ENCODE data around the gene ARAP3. TPM values are rescaled to one million over a fixed set of nuclear protein-coding genes. Genes with fewer than 3 reads are reported as not detected.

Gene ARAP3
- total and polyA plus RNA-seq, 9 of the 15 experiments (the other 6 are each of a cell fraction or from before 2014, with no cell fraction given): 0.83 to 25.7 (median 6.4) TPM

DNA sequence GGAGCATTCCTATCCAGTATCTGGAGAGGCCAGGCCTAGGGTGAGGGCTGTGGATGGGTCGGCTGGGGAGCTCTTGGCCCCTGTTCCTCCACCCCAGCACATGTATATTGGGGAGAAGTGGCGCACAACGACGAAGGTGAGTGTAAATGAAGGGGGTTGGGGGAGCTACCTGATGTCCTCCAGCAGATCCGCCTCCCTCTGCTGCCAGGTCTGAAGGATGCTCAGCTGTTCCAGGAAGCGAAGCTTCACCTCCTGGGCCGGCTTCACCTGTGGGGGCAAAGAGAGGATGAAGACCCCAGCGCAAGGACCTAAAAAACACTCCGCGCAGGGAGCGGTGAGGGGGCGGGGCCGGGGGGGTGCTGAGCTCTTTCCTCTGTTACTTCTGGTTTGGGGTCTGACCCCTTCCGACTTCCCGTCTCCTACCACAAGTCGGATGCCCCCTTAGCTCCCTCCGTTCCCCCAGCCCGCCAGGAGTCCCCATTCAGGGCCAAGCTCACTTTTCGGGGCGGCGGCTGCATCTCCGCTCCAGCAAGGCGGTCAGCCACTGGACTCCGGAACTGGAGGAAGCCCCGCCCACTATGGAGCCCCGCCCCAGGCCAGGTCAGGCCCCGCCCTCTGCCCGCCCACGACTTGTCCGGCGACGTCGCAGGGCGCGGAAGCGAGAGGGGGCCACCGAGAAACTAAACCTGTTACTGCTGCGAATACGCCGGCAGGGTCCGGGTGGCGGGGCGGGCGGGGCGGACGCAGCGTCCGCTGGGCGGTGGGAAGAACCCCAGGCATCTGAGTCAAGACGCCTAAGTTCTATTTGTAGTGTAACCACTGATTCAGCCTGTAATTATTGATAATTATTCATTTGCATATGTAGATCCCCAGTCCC lies 30.9 kb downstream of the ARAP3 start, which contains the start of gene FCHSD1 (continued):
- TF ChIP-seq CHD7 (IDR thresholded peaks at IDR 0.05; ENCODE audit: low read depth, low read length): no peak
- peak; percentile 8 for TF ChIP-seq CTCFL (IDR thresholded peaks at IDR 0.05; ENCODE audit: borderline replicate concordance, insufficient read depth, low read depth, low read length, poor library complexity, severe bottlenecking)
- no peak for TF ChIP-seq SMAD2 (IDR thresholded peaks at IDR 0.05; ENCODE audit: low read depth, low read length)
- TF ChIP-seq PTRF (tag; IDR thresholded peaks at IDR 0.05): no peak
- TF ChIP-seq POLR2H (tag; IDR thresholded peaks at IDR 0.05; ENCODE audit: low read depth): no peak
- TF ChIP-seq NRF1 (conservative IDR thresholded peaks at IDR 0.05 in 1 of 2, IDR thresholded peaks at IDR 0.05 in 1 of 2): peak; percentile 50 to 62; a peak in 2 of 4 replicates
- no peak for TF ChIP-seq C11orf30 (IDR thresholded peaks at IDR 0.05; ENCODE audit: low read depth)
- no peak for TF ChIP-seq CBX1 (IDR thresholded peaks at IDR 0.05; ENCODE audit: low read depth)

All from K562 (cell line).